H9 (cell line): Measurements from ENCODE around the gene GLB1L3. TPM values are rescaled to one million over a fixed set of nuclear protein-coding genes. Genes with fewer than 3 reads are reported as not detected.
A peak's percentile ranks its signal among the peaks of the same experiment; 100 is the strongest.
"Not testable (repeated sequence)": the region's sequence is repeated elsewhere in the genome, so short reads cannot be mapped to it uniquely, and the experiment has no call there.

Source experiments
- DNase-seq: peaks from one replicate; pipeline ENCODE4 v3.0.0-alpha.2; 2017
- H2AFZ ChIP-seq: one replicate; pipeline ENCODE4 v1.6.1; 2013; ENCODE audit warnings: mild to moderate bottlenecking, low read length, control low read depth, moderate library complexity
- H2AK5ac ChIP-seq: 2 replicates; pipeline ENCODE4 v1.6.1; 2013; ENCODE audit warnings: low read length, control low read depth, mixed read lengths; ENCODE audit not compliant: insufficient read length
- H2BK120ac ChIP-seq: one replicate; pipeline ENCODE4 v1.6.1; 2013; ENCODE audit warnings: low read depth, mild to moderate bottlenecking, low read length, control low read depth, inconsistent platforms; ENCODE audit not compliant: poor library complexity, severe bottlenecking
- H2BK12ac ChIP-seq: 2 replicates; pipeline ENCODE4 v1.6.1; 2013; ENCODE audit warnings: low read length, control low read depth, mixed read lengths, low read depth; ENCODE audit not compliant: insufficient read length
- H2BK15ac ChIP-seq: 2 replicates; pipeline ENCODE4 v1.6.1; 2013; ENCODE audit warnings: low read depth, low read length, control low read depth
- H2BK20ac ChIP-seq: one replicate; pipeline ENCODE4 v1.6.1; 2013; ENCODE audit warnings: low read depth, mild to moderate bottlenecking, low read length, control low read depth, inconsistent platforms; ENCODE audit not compliant: poor library complexity, severe bottlenecking
- H2BK5ac ChIP-seq: 2 replicates; pipeline ENCODE4 v1.6.1; 2013; ENCODE audit warnings: low read length, control low read depth, mixed read lengths; ENCODE audit not compliant: insufficient read length
- H3K14ac ChIP-seq: 2 replicates; pipeline ENCODE4 v1.6.1; 2013; ENCODE audit warnings: low read length, control low read depth; ENCODE audit not compliant: insufficient read depth
- H3K18ac ChIP-seq: 2 replicates; pipeline ENCODE4 v1.6.1; 2013; ENCODE audit warnings: low read depth, mild to moderate bottlenecking, mixed read lengths, low read length, control low read depth; ENCODE audit not compliant: insufficient read length
- H3K23ac ChIP-seq: 2 replicates; pipeline ENCODE4 v1.6.1; 2013; ENCODE audit warnings: low read length, control low read depth, mixed read lengths, low read depth; ENCODE audit not compliant: insufficient read length
- H3K23me2 ChIP-seq: 2 replicates; pipeline ENCODE4 v1.6.1; 2013; ENCODE audit warnings: low read depth, mild to moderate bottlenecking, mixed read lengths, low read length, control low read depth; ENCODE audit not compliant: insufficient read length, poor library complexity, severe bottlenecking
- H3K27ac ChIP-seq: 2 replicates; pipeline ENCODE4 v1.5.1; 2013; ENCODE audit warnings: low read length, control low read depth, mixed read lengths, low read depth; ENCODE audit not compliant: insufficient read length
- H3K27me3 ChIP-seq: 2 replicates; pipeline ENCODE4 v1.6.1; 2013; ENCODE audit warnings: low read length, control low read depth, inconsistent platforms; ENCODE audit not compliant: insufficient read depth
- H3K4ac ChIP-seq: 2 replicates; pipeline ENCODE4 v1.6.1; 2013; ENCODE audit warnings: low read depth, mild to moderate bottlenecking, control low read depth, inconsistent platforms, low read length, moderate library complexity
- H3K4me1 ChIP-seq: 2 replicates; pipeline ENCODE4 v1.6.1; 2013; ENCODE audit warnings: low read length, control low read depth, inconsistent platforms; ENCODE audit not compliant: insufficient read depth
- H3K4me2 ChIP-seq: 2 replicates; pipeline ENCODE4 v1.6.1; 2013; ENCODE audit warnings: low read length, control low read depth, mixed read lengths; ENCODE audit not compliant: insufficient read length, insufficient read depth
- H3K56ac ChIP-seq: 2 replicates; pipeline ENCODE4 v1.6.1; 2013; ENCODE audit warnings: low read depth, mild to moderate bottlenecking, mixed read lengths, low read length, control low read depth; ENCODE audit not compliant: insufficient read length
- H3K79me1 ChIP-seq: 2 replicates; pipeline ENCODE4 v1.6.1; 2013; ENCODE audit warnings: low read depth, mild to moderate bottlenecking, moderate library complexity, low read length, control low read depth, inconsistent platforms; ENCODE audit not compliant: insufficient read depth, poor library complexity, severe bottlenecking
- H3K79me2 ChIP-seq: 2 replicates; pipeline ENCODE4 v1.6.1; 2013; ENCODE audit warnings: low read length, control low read depth, inconsistent platforms; ENCODE audit not compliant: insufficient read depth
- H3K9ac ChIP-seq: 2 replicates; pipeline ENCODE4 v1.6.1; 2013; ENCODE audit warnings: low read length, control low read depth, mixed read lengths; ENCODE audit not compliant: insufficient read length; ENCODE audit errors: extremely low read depth
- H3K9me3 ChIP-seq: one replicate; pipeline ENCODE4 v1.6.1; 2013; ENCODE audit warnings: low read depth, low read length, inconsistent platforms; ENCODE audit not compliant: control insufficient read depth
- H3T11ph ChIP-seq: one replicate; pipeline ENCODE4 v1.6.1; 2013; ENCODE audit warnings: mild to moderate bottlenecking, low read length, control low read depth, inconsistent platforms
- H4K20me1 ChIP-seq: one replicate; pipeline ENCODE4 v1.6.1; 2013; ENCODE audit not compliant: control insufficient read depth, insufficient read length, insufficient read depth
- H4K5ac ChIP-seq: 2 replicates; pipeline ENCODE4 v1.6.1; 2013; ENCODE audit warnings: low read depth, mild to moderate bottlenecking, mixed read lengths, low read length, control low read depth; ENCODE audit not compliant: insufficient read length
- H4K8ac ChIP-seq: replicated peaks from 2 replicates; pipeline ENCODE4 v1.6.1; 2013; ENCODE audit warnings: low read length, control low read depth, mixed read lengths, low read depth; ENCODE audit not compliant: insufficient read length
- H4K91ac ChIP-seq: 2 replicates; pipeline ENCODE4 v1.6.1; 2013; ENCODE audit warnings: low read depth, mild to moderate bottlenecking, moderate library complexity, mixed read lengths, low read length, control low read depth; ENCODE audit not compliant: insufficient read length
- H3K27ac Mint-ChIP-seq, 3 experiments: 2 replicates in 2 of 3; 3 replicates in 1 of 3; pipeline ENCODE4 v1.8.0; 2020 to 2021; ENCODE audit warnings: mixed read lengths in 3 of 3, mild to moderate bottlenecking in 1 of 3, moderate library complexity in 1 of 3
- H3K27me3 Mint-ChIP-seq: 2 replicates; pipeline ENCODE4 v1.8.0; 2021; ENCODE audit warnings: low read depth, mild to moderate bottlenecking, moderate library complexity, mixed read lengths
- H3K36me3 Mint-ChIP-seq, 3 experiments: 2 replicates in 2 of 3; 3 replicates in 1 of 3; pipeline ENCODE4 v1.8.0; 2020 to 2021; ENCODE audit warnings: low read depth in 3 of 3, mixed read lengths in 3 of 3; ENCODE audit not compliant: insufficient read depth in 1 of 3
- H3K4me1 Mint-ChIP-seq, 2 experiments: 2 replicates each; pipeline ENCODE4 v1.8.0; 2020; ENCODE audit warnings: mixed read lengths in 2 of 2
- H3K4me3 Mint-ChIP-seq, 2 experiments: 2 replicates in 1 of 2; 3 replicates in 1 of 2; pipeline ENCODE4 v1.8.0; 2020 to 2021; ENCODE audit warnings: mild to moderate bottlenecking in 2 of 2, mixed read lengths in 2 of 2, moderate library complexity in 1 of 2
- H3K9me3 Mint-ChIP-seq, 2 experiments: 2 replicates in 1 of 2; 3 replicates in 1 of 2; pipeline ENCODE4 v1.8.0; 2020; ENCODE audit warnings: mild to moderate bottlenecking in 2 of 2, mixed read lengths in 2 of 2, moderate library complexity in 1 of 2
- CTCF ChIP-seq: fragments of 200-600 bp; sonication (generic); conservative IDR thresholded peaks from 3 replicates; pipeline ENCODE4 v1.8.0; 2021; ENCODE audit warnings: antibody characterized with exemption, mild to moderate bottlenecking
- WGBS: extraction: QIAGEN DNeasy Blood & Tissue Kit; methylation state at CpG from one replicate; pipeline ENCODE4 v1.1.7; 2013; ENCODE audit warnings: missing lambda C conversion rate, low lambda C conversion rate, mixed read lengths; ENCODE audit not compliant: insufficient read length; ENCODE audit errors: extremely low coverage; 5-methylcytosine and 5-hydroxymethylcytosine counted together
- total RNA-seq: library from RNA; stranded (reverse); gene quantifications from 2 replicates; pipeline ENCODE4 v1.2.1, GENCODE V29; 2021

GLB1L3 gene
- total RNA-seq, 1 experiment from 2014 or later: 11.2 TPM

DNA sequence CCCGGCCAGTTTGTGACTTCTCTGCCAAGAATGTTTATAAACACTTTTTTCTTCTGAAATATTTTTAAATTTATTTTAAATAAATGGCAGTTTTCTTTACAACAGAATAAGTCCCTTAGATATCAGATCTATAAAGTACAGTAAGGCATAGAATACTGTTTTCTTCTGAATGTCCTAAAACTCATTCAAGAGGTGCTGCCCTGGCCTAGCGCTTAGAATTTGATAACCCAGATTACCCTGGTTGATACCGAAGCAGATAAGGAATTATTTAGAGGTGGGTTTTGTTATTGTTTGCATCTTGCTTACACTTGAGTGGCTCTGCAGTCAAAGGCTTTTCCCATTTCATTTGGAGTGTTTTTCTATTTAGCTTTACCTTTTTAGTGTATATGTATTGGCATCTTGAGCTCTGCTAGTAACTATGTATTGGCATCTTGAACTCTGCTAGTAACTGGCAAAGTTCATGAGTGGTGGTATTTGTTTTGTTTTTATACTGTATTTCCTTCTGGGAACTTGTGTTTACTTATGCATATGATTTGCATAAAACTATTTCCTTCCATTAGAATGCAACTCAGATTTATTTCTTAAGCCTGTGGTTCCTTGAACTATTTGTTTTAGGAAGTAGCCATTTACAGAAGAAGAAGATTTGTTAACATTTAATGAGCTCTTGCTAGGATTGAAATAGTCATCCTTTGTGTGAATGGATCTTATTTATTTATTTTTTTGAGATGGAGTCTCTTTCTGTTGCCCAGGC is 21.6 kb upstream of the GLB1L3 start:
- TF ChIP-seq CTCF: no peak
- H4K91ac ChIP-seq: no peak overlapping the region

DNA sequence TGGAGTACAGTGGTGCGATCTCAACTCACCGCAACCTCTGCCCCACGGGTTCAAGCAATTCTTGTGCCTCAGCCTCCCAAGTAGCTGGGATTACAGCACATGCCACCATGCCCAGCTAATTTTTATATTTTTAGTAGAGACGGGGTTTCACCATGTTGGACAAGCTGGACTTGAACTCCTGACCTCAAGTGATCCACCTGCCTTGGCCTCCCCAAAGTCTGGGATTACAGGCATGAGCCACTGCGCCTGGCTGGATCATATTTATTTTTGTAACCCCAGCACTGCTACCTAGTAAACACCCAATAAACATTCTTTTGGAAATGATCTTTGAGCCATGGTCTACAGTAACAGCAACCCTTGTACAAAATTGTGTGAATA is 21.0 kb upstream of the GLB1L3 start:
- not testable (repeated sequence) for H3K27ac Mint-ChIP-seq, H4K5ac ChIP-seq, H3K4ac ChIP-seq, H2BK12ac ChIP-seq, H4K91ac ChIP-seq, H3K79me2 ChIP-seq, H3K23me2 ChIP-seq, H3K27me3 Mint-ChIP-seq, H3K79me1 ChIP-seq, H3K4me3 Mint-ChIP-seq, H3K9me3 ChIP-seq, H3K9ac ChIP-seq, H3K27ac ChIP-seq, H3K14ac ChIP-seq, H2AK5ac ChIP-seq, H3K9me3 Mint-ChIP-seq, H2BK5ac ChIP-seq, H3K18ac ChIP-seq, H4K20me1 ChIP-seq, H3K4me2 ChIP-seq, H3K56ac ChIP-seq, H2BK120ac ChIP-seq, H3K4me1 ChIP-seq, H3T11ph ChIP-seq, H4K8ac ChIP-seq, H2BK15ac ChIP-seq, H3K23ac ChIP-seq, H2BK20ac ChIP-seq, DNase-seq, H3K27me3 ChIP-seq, H2AFZ ChIP-seq
- Mint-ChIP-seq H3K36me3 (peaks cover 25 to 39% (median 31%) of the 10 kb centered on the region in 3 experiments; a peak in 6 of 7 replicates), H3K4me1 (peaks cover 23 to 26% of the 10 kb centered on the region in 2 experiments)
- WGBS: no CpG with 5 or more reads among the region's 5 CpGs

More for the DNA sequence above, 21.6 kb upstream of the GLB1L3 start:
- H3K27ac Mint-ChIP-seq: no peak overlapping the region
- H3K27me3 ChIP-seq: no peaks in the 10 kb centered on the region
- H3K27ac ChIP-seq: no peak overlapping the region
- no peak overlapping the region for H4K8ac ChIP-seq
- no peak for DNase-seq
- H3K56ac ChIP-seq: no peak overlapping the region
- 0 out of 2 replicates have a peak, but pooled peaks cover 2% of the 10 kb centered on the region for H3K4me1 ChIP-seq
- no peak overlapping the region for H3K23ac ChIP-seq
- no peak overlapping the region for H2BK12ac ChIP-seq
- no peaks in the 10 kb centered on the region for H3K9me3 Mint-ChIP-seq
- no peaks in the 10 kb centered on the region for H3K79me1 ChIP-seq
- H3T11ph ChIP-seq: no peak overlapping the region
- no peak overlapping the region for H2BK120ac ChIP-seq
- H2BK5ac ChIP-seq: no peak overlapping the region
- no peak overlapping the region for H3K18ac ChIP-seq
- H3K4me3 Mint-ChIP-seq: peak overlapping the region; percentile 85 to 91
- WGBS: no CpG with 5 or more reads among the region's 3 CpGs
- H3K9me3 ChIP-seq: no peaks in the 10 kb centered on the region
- no peak overlapping the region for H4K5ac ChIP-seq
- no peak overlapping the region for H2BK20ac ChIP-seq
- no peaks in the 10 kb centered on the region for H4K20me1 ChIP-seq
- peak overlapping the region; percentile 72 for H3K4me2 ChIP-seq
- no peak overlapping the region for H2AFZ ChIP-seq
- no peak overlapping the region for H2AK5ac ChIP-seq
- H3K4me1 Mint-ChIP-seq: peaks cover 23 to 26% of the 10 kb centered on the region in 2 experiments
- H3K27me3 Mint-ChIP-seq: no peaks in the 10 kb centered on the region
- no peak overlapping the region for H3K4ac ChIP-seq
- no peak overlapping the region for H3K14ac ChIP-seq
- H3K23me2 ChIP-seq: peaks cover 3% of the 10 kb centered on the region
- no peaks in the 10 kb centered on the region for H3K79me2 ChIP-seq
- H2BK15ac ChIP-seq: no peak overlapping the region
- H3K9ac ChIP-seq: no peak overlapping the region
- H3K36me3 Mint-ChIP-seq: peaks cover 20 to 39% (median 30%) of the 10 kb centered on the region in 3 experiments; a peak in 6 of 7 replicates
